PC-9 (cell line): Measurements from ENCODE around the gene DPH6.

Experiments
- EZH2 ChIP-seq: fragments of 200-600 bp; sonication (generic); IDR thresholded peaks from 2 replicates; pipeline ENCODE4 v1.8.0; 2017; ENCODE audit warnings: antibody characterized with exemption, low read depth
- TF ChIP-seq, protein P1 (sequence below): fragments of 200-600 bp; sonication (generic); conservative IDR thresholded peaks from 2 replicates; pipeline ENCODE4 v1.6.1; 2017; ENCODE audit warnings: mixed run types, antibody characterized with exemption, mild to moderate bottlenecking, moderate library complexity

- TF ChIP-seq, protein P1, sequence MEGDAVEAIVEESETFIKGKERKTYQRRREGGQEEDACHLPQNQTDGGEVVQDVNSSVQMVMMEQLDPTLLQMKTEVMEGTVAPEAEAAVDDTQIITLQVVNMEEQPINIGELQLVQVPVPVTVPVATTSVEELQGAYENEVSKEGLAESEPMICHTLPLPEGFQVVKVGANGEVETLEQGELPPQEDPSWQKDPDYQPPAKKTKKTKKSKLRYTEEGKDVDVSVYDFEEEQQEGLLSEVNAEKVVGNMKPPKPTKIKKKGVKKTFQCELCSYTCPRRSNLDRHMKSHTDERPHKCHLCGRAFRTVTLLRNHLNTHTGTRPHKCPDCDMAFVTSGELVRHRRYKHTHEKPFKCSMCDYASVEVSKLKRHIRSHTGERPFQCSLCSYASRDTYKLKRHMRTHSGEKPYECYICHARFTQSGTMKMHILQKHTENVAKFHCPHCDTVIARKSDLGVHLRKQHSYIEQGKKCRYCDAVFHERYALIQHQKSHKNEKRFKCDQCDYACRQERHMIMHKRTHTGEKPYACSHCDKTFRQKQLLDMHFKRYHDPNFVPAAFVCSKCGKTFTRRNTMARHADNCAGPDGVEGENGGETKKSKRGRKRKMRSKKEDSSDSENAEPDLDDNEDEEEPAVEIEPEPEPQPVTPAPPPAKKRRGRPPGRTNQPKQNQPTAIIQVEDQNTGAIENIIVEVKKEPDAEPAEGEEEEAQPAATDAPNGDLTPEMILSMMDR: no peak
- TF ChIP-seq EZH2: no peak
Observed at GRCh38 chr15:35565901-35566300, 19.9 kb upstream of the DPH6 start.
